ENCODE measurements around the gene WDR35.

- TF ChIP-seq SUZ12 (IDR thresholded peaks at IDR 0.05) (no peak), ELF4 (IDR thresholded peaks at IDR 0.05) (no peak), FOXM1 (IDR thresholded peaks at IDR 0.05; ENCODE audit: borderline replicate concordance) (no peak), BHLHE40 (IDR thresholded peaks at IDR 0.05; ENCODE audit: borderline replicate concordance) (no peak), L3MBTL2 (conservative IDR thresholded peaks at IDR 0.05) (no peak)
- TF ChIP-seq, protein P1, sequence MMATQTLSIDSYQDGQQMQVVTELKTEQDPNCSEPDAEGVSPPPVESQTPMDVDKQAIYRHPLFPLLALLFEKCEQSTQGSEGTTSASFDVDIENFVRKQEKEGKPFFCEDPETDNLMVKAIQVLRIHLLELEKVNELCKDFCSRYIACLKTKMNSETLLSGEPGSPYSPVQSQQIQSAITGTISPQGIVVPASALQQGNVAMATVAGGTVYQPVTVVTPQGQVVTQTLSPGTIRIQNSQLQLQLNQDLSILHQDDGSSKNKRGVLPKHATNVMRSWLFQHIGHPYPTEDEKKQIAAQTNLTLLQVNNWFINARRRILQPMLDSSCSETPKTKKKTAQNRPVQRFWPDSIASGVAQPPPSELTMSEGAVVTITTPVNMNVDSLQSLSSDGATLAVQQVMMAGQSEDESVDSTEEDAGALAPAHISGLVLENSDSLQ (IDR thresholded peaks at IDR 0.05) = no peak
Observed at GRCh38 chr2:19963386-19963785, 26.5 kb downstream of the WDR35 start.
